ENCODE measurements around the gene EPB41L3.

Gene EPB41L3

GRCh38 chr18:5425721-5426120 is 118.1 kb downstream of the EPB41L3 start:
- Histone ChIP-seq H3K4me3 (ENCODE audit: low read depth in 1 of 2, low read length in 1 of 2) (no peak overlapping the region), H3K9me3 (no peaks in the 10 kb centered on the region), H3K27ac (no peak overlapping the region), H3K27me3 (no peaks in the 10 kb centered on the region), H3K4me1 (ENCODE audit: control insufficient read depth in 1 of 2, insufficient read depth in 1 of 2, low read depth in 1 of 2, low read length in 1 of 2) (no peaks in the 10 kb centered on the region), H3K36me3 (no peaks in the 10 kb centered on the region)
- TF ChIP-seq, protein P1, sequence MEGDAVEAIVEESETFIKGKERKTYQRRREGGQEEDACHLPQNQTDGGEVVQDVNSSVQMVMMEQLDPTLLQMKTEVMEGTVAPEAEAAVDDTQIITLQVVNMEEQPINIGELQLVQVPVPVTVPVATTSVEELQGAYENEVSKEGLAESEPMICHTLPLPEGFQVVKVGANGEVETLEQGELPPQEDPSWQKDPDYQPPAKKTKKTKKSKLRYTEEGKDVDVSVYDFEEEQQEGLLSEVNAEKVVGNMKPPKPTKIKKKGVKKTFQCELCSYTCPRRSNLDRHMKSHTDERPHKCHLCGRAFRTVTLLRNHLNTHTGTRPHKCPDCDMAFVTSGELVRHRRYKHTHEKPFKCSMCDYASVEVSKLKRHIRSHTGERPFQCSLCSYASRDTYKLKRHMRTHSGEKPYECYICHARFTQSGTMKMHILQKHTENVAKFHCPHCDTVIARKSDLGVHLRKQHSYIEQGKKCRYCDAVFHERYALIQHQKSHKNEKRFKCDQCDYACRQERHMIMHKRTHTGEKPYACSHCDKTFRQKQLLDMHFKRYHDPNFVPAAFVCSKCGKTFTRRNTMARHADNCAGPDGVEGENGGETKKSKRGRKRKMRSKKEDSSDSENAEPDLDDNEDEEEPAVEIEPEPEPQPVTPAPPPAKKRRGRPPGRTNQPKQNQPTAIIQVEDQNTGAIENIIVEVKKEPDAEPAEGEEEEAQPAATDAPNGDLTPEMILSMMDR (IDR thresholded peaks at IDR 0.05) = no peak

DNA sequence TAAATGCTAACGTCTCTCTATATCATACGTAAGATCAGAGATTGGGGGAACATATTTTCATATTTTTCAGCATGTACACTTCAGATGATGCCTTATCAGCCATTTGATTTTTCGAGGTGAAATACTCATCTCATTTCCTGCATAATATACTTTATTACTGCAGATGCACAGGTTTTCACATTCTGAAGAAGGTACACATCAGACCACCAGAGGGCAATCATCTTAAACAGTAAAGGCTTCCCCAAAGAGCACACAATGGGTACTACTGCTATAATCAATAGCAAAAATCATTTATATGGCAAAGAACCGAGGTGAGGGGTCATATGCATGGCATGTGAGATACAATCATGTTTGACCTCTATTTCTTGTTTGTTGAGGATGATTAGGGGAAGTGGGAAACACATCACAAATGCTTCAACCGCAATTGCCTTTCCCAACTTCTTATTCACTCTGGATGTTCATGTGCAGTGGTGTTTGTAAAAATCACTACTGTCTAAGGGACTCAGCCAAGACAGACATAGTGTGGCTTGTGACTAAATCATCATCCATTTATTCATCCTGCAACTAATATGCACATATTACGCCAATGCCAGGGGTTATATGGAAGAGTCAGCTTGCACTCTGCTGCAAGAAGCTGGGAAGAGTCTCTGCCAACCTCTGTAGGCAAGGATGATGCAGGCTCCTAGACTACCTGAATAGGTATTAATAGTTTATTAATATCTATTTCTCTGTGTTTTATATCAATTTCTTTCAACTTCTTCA is 118.7 kb downstream of the EPB41L3 start:
- Histone ChIP-seq H3K4me3 (ENCODE audit: low read depth in 1 of 2, low read length in 1 of 2) (no peak overlapping the region), H3K36me3 (no peaks in the 10 kb centered on the region), H3K9me3 (no peaks in the 10 kb centered on the region), H3K4me1 (ENCODE audit: control insufficient read depth in 1 of 2, insufficient read depth in 1 of 2, low read depth in 1 of 2, low read length in 1 of 2) (no peaks in the 10 kb centered on the region), H3K27ac (no peak overlapping the region), H3K27me3 (no peaks in the 10 kb centered on the region)
- TF ChIP-seq, protein P1 (IDR thresholded peaks at IDR 0.05) = no peak

DNA sequence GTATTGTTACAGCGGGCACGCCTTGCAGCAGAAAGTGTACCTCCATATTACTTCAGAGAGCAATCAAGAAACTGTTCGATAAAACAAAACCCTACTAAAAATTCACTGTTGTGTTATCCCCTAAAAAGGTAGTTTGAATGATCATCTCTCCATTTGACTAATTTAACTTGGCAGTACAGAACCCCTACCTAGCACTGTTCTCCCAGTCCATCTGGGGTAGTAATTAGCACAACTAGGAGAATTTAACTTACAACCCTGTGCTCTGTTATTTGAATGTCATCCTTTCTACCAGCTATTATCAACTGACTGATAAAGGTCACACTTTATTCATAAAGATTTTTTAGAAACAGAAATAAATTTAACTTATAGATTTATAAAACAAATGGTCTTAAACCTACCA is 121.2 kb downstream of the EPB41L3 start:
- Histone ChIP-seq H3K27me3 (no peaks in the 10 kb centered on the region), H3K4me1 (ENCODE audit: control insufficient read depth in 1 of 2, insufficient read depth in 1 of 2, low read depth in 1 of 2, low read length in 1 of 2) (no peaks in the 10 kb centered on the region), H3K36me3 (no peaks in the 10 kb centered on the region), H3K4me3 (ENCODE audit: low read depth in 1 of 2, low read length in 1 of 2) (no peak overlapping the region), H3K9me3 (no peaks in the 10 kb centered on the region), H3K27ac (no peak overlapping the region)
- TF ChIP-seq, protein P1 (IDR thresholded peaks at IDR 0.05) = no peak

DNA sequence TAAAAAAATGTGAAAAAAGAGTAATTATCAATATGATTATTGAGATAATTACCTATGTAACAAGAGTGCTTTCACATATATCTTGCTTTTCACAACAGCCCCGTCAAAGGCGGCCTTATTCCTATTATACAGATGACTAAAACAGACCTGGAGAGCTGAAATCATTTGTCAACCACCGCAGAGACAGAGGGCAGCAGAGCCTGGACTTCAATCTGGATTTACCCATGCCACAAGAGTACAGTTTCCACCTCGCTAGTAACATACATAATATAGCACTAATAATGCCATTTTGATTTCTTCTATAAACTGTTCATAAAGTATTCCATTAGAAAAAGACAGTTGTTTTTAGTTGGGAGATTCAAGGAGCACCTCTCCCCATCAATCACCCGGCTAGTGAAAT is 121.8 kb downstream of the EPB41L3 start:
- TF ChIP-seq, protein P1 (IDR thresholded peaks at IDR 0.05) = no peak
- Histone ChIP-seq H3K4me3 (ENCODE audit: low read depth in 1 of 2, low read length in 1 of 2) (no peak overlapping the region), H3K4me1 (ENCODE audit: control insufficient read depth in 1 of 2, insufficient read depth in 1 of 2, low read depth in 1 of 2, low read length in 1 of 2) (no peaks in the 10 kb centered on the region), H3K9me3 (no peaks in the 10 kb centered on the region), H3K27ac (no peak overlapping the region), H3K27me3 (no peaks in the 10 kb centered on the region), H3K36me3 (no peaks in the 10 kb centered on the region)

DNA sequence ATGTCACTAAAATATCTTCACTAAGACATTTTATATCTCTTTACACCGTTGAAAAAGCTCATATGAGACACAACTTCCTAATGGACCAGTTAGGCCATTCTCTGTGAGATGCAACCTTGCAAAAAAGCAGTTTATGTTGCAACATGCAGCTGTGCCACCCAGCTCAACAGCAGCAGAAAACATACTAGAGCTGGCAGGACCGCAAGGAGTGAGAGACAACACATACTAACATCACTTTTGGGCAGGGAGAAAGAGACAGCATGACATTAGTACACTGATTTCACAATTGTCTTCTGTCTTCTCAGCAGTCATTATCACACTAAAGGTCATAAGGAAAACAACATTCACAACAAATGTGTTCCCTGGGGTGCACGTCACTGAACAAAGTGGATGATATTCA is 122.9 kb downstream of the EPB41L3 start:
- H3K27me3 ChIP-seq = no peaks in the 10 kb centered on the region
- TF ChIP-seq, protein P1 (IDR thresholded peaks at IDR 0.05) = no peak
- H3K4me1 ChIP-seq (ENCODE audit: control insufficient read depth in 1 of 2, insufficient read depth in 1 of 2, low read depth in 1 of 2, low read length in 1 of 2) = no peaks in the 10 kb centered on the region
- no peaks in the 10 kb centered on the region for H3K9me3 ChIP-seq
- H3K36me3 ChIP-seq = no peaks in the 10 kb centered on the region
- no peak overlapping the region for H3K4me3 ChIP-seq (ENCODE audit: low read depth in 1 of 2, low read length in 1 of 2)
- no peak overlapping the region for H3K27ac ChIP-seq

Data from neutrophil (primary cell).